Measurements from ENCODE around the gene HIRA.
"Not testable (repeated sequence)": the region's sequence is repeated elsewhere in the genome, so short reads cannot be mapped to it uniquely, and the experiment has no call there.

The HIRA gene

GRCh38 chr22:19323420-19323819 is 108.1 kb downstream of the HIRA start:
- not testable (repeated sequence) for DNase-seq (ENCODE audit: low read depth)

- DNase-seq (ENCODE audit: low read depth) = no peak
These were observed 109.8 kb downstream of the HIRA start for GRCh38 chr22:19321757-19322156.

- DNase-seq (ENCODE audit: low read depth) = not testable (repeated sequence)
These were observed 111.4 kb downstream of the HIRA start for GRCh38 chr22:19320136-19320535.

GRCh38 chr22:19319281-19319680 is 112.3 kb downstream of the HIRA start:
- no peak for DNase-seq (ENCODE audit: low read depth)

- no peak for DNase-seq (ENCODE audit: low read depth)
These were observed 113.7 kb downstream of the HIRA start for GRCh38 chr22:19317865-19318264.

- DNase-seq (ENCODE audit: low read depth) = no peak
These were observed 123.7 kb downstream of the HIRA start for GRCh38 chr22:19307872-19308271.

- not testable (repeated sequence) for DNase-seq (ENCODE audit: low read depth)
These were observed 125.0 kb downstream of the HIRA start for GRCh38 chr22:19306535-19306934.

- no peak for DNase-seq (ENCODE audit: low read depth)
These were observed 127.0 kb downstream of the HIRA start for GRCh38 chr22:19304547-19304946.

- no peak for DNase-seq (ENCODE audit: low read depth)
These were observed 127.7 kb downstream of the HIRA start for GRCh38 chr22:19303785-19304184.

GRCh38 chr22:19295733-19296132 is 135.8 kb downstream of the HIRA start:
- DNase-seq (ENCODE audit: low read depth) = no peak

GRCh38 chr22:19292458-19293230 is 138.9 kb downstream of the HIRA start:
- DNase-seq (ENCODE audit: low read depth) = no peak

- DNase-seq (ENCODE audit: low read depth) = peak; percentile 77
These were observed 139.7 kb downstream of the HIRA start, which contains the start of gene CLTCL1 for GRCh38 chr22:19291580-19292457. Gene CLTCL1 (minus strand): TSS chr22:19291719. CDS start chr22:19291641, 78 bp downstream.

- peak; percentile 42 for DNase-seq (ENCODE audit: low read depth)
These were observed 140.3 kb downstream of the HIRA start for GRCh38 chr22:19291218-19291579.

GRCh38 chr22:19290400-19291217 is 140.9 kb downstream of the HIRA start:
- peak; percentile 21 for DNase-seq (ENCODE audit: low read depth)

GRCh38 chr22:19289475-19290161 is 141.9 kb downstream of the HIRA start:
- peak; percentile 76 for DNase-seq (ENCODE audit: low read depth)

- peak; percentile 89 for DNase-seq (ENCODE audit: low read depth)
These were observed 143.6 kb downstream of the HIRA start for GRCh38 chr22:19287889-19288288.

- peak; percentile 62 for DNase-seq (ENCODE audit: low read depth)
These were observed 144.3 kb downstream of the HIRA start for GRCh38 chr22:19287076-19287707.

- DNase-seq (ENCODE audit: low read depth) = peak; percentile 37
These were observed 145.7 kb downstream of the HIRA start for GRCh38 chr22:19285831-19286230.
